ENCODE results near the gene UCP3.

Gene UCP3

DNA sequence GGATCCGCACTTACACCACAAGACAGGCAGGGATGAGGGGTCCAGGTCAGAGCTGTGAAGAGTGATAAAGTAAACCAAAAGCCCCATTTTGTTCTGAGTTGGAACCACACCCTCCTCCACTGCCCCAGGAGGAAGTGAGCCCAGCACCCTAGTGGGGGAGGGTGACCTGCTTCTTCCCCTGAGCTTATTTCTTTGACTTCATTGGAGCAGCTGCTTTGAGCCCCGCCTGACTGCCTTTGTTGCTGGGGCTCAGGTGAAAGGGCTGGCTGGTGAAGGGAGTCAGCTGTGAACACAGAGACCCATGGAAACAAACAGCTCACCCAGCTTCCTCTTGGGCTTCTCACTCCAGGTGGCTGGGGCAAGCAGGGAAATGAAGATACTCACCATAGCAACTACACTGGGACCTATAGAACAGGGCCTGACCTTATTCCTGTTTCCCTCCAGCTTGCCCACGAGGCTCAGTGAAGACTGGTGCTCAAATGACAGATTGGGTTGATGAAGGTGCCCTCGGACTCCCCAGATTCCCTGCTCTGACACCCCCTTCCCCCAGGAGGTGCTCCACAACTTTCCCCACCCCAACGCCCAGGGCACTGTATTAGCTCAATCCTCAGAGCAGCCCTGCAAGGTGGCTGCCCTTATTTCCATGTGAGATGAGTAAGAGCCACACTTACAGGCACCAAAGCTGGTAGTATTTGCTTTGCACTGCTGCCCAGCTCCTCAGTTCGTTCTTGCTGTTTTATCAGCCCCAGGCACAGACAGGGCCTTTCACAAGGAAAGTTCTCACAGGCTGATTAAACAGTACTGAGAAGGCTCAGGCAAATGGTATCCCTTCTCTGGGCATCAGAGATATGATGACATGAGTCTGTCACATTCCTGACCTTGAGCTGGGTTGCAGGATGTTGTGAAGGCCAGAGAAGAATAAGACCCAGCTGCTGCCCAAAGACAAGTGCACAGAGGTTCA, 28.6 kb downstream of the UCP3 start:
- no peak overlapping the region for H3K4me3 ChIP-seq (ENCODE audit: low read depth, low read length)
- TF ChIP-seq, protein P1, sequence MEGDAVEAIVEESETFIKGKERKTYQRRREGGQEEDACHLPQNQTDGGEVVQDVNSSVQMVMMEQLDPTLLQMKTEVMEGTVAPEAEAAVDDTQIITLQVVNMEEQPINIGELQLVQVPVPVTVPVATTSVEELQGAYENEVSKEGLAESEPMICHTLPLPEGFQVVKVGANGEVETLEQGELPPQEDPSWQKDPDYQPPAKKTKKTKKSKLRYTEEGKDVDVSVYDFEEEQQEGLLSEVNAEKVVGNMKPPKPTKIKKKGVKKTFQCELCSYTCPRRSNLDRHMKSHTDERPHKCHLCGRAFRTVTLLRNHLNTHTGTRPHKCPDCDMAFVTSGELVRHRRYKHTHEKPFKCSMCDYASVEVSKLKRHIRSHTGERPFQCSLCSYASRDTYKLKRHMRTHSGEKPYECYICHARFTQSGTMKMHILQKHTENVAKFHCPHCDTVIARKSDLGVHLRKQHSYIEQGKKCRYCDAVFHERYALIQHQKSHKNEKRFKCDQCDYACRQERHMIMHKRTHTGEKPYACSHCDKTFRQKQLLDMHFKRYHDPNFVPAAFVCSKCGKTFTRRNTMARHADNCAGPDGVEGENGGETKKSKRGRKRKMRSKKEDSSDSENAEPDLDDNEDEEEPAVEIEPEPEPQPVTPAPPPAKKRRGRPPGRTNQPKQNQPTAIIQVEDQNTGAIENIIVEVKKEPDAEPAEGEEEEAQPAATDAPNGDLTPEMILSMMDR (IDR thresholded peaks at IDR 0.05; ENCODE audit: low read depth, low read length, missing control alignments) = no peak
- in situ Hi-C loops (cut with HindIII; ENCODE audit: low sequenced_read_pairs) = no loop called here
- DNase-seq (ENCODE audit: low read depth) = no peak

DNA sequence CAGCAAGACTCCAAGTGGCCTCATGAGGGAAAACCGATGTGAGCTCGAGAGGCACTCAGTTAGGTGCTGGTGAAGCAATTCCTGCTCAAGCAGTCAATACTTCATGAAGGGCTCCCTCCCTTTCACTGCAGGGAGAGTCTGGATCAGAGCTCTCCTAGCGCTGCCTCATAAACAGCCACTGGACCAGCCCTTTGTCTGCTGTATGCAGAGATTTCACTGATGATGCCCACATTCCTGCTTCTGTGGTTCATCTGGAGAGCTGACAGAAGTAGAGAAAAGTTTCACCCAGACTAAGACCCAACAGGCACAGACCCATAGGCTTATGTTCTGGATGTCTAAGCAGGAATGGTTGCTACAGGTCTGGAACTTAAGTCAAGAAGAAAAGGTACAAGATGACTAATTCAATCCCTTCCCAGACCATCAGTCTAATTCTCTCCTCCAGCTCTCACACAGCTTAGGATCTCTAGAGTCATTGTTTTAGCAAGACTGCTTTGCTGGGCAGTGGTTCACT, 30.3 kb downstream of the UCP3 start:
- DNase-seq (ENCODE audit: low read depth) = no peak
- in situ Hi-C loops (cut with HindIII; ENCODE audit: low sequenced_read_pairs) = no loop called here
- TF ChIP-seq, protein P1 (IDR thresholded peaks at IDR 0.05; ENCODE audit: low read depth, low read length, missing control alignments) = no peak
- no peak overlapping the region for H3K4me3 ChIP-seq (ENCODE audit: low read depth, low read length)

DNA sequence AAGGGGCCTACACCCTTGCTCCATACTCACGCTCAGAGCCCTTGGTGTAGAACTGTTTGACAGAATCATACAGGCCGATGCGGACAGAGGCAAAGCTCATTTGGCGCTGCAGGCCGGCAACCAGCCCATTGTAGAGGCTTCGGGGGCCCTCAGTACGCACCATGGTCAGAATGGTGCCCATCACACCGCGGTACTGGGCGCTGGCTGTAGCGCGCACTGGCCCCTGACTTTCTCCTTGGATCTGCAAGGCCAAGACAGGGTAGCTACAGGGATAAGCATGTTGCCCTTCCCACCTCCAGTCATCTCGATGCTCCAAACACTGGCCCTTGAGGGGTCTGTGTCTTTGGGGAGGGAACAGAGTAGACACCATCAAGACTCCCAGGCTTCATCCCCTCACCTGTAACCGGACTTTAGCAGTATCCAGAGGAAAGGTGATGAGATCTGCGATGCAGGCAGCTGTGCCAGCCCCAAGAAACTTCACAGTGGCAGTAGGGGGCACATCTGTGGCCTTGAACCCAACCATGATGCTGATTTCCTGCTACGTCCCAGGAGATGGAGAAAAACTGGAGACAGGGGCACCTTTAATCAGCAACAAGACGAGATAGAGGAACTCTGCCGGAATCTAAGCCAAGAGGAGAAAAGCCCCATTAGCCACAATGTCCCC, 30.9 kb downstream of the UCP3 start:
- H3K4me3 ChIP-seq (ENCODE audit: low read depth, low read length) = no peak overlapping the region
- DNase-seq (ENCODE audit: low read depth) = no peak
- TF ChIP-seq, protein P1 (IDR thresholded peaks at IDR 0.05; ENCODE audit: low read depth, low read length, missing control alignments) = no peak
- in situ Hi-C loops (cut with HindIII; ENCODE audit: low sequenced_read_pairs) = no loop called here

DNA sequence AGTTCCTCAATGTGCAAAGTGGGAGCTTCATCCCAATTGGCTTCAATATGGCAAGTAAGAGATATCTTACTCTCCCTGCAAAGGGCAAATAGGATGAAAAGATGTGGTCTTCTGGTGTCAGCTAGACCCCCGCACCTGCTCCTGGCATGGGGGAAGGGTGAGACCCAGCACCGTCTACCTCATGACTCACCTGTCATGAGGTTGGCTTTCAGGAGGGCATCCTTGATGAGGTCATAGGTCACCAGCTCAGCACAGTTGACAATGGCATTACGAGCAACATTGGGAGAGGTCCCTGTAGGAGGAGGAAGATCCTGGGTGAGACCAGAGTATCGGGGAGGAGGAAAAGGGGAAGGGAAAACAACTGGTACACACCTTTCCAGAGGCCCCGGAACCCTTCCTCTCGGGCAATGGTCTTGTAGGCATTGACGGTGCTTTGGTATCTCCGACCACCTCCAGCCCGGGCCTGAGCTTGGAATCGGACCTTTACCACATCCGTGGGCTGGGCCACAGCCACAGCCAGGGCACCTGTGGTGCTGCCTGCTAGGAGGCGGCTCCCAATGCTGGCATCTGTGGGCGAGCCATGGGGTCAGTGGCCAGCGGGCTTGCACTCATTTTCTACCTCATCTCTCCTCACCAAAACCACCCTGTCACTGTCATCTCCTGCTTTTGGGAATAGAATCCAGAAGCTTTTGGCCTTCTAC, 32.3 kb downstream of the UCP3 start:
- no peak overlapping the region for H3K4me3 ChIP-seq (ENCODE audit: low read depth, low read length)
- in situ Hi-C loops (cut with HindIII; ENCODE audit: low sequenced_read_pairs) = no loop called here
- DNase-seq (ENCODE audit: low read depth) = no peak
- TF ChIP-seq, protein P1 (IDR thresholded peaks at IDR 0.05; ENCODE audit: low read depth, low read length, missing control alignments) = no peak

DNA sequence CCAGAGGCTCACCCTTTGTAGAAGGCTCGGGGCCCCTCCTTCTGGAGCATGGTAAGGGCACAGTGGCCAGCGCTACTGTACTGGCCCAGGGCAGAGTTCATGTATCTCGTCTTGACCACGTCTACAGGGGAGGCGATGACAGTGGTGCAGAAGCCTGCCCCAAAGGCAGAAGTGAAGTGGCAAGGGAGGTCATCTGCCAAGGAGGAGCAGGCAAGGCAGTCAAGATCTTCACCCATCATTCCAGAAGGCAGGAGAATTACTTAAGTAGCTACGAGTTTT, 33.5 kb downstream of the UCP3 start:
- in situ Hi-C loops (cut with HindIII; ENCODE audit: low sequenced_read_pairs) = no loop called here
- TF ChIP-seq, protein P1 (IDR thresholded peaks at IDR 0.05; ENCODE audit: low read depth, low read length, missing control alignments) = no peak

More for the DNA sequence above, 33.5 kb downstream of the UCP3 start:
- no peak overlapping the region for H3K4me3 ChIP-seq (ENCODE audit: low read depth, low read length)
- no peak for DNase-seq (ENCODE audit: low read depth)

All from astrocyte of the cerebellum (primary cell).